GM12878 (cell line): ENCODE results near the gene FBLN1.

Source experiments
- JUNB ChIP-seq: IDR thresholded peaks from 2 replicates; pipeline ENCODE4 v1.6.1; 2016; ENCODE audit warnings: antibody characterized with exemption, mild to moderate bottlenecking
- MEF2A ChIP-seq: IDR thresholded peaks from 2 replicates; pipeline ENCODE4 v1.6.1; 2011; ENCODE audit warnings: low read depth, mild to moderate bottlenecking, low read length, moderate library complexity; ENCODE audit not compliant: insufficient read depth
- MTA3 ChIP-seq: IDR thresholded peaks from 2 replicates; pipeline ENCODE4 v1.6.1; 2012; ENCODE audit warnings: low read length, inconsistent platforms, borderline replicate concordance
- MXI1 ChIP-seq: fragments of 150-350 bp; IDR thresholded peaks from 2 replicates; pipeline ENCODE4 v1.6.1; 2011; ENCODE audit warnings: low read depth, mild to moderate bottlenecking, inconsistent platforms, low read length, improper control_type of control experiment
- PAX8 ChIP-seq: fragments of 450-650 bp; IDR thresholded peaks from 2 replicates; pipeline ENCODE4 v1.6.1; 2017; ENCODE audit warnings: mild to moderate bottlenecking, moderate library complexity
- RAD21 ChIP-seq: IDR thresholded peaks from 2 replicates; pipeline ENCODE4 v1.6.1; 2011; ENCODE audit warnings: mild to moderate bottlenecking, low read depth, low read length, moderate library complexity; ENCODE audit not compliant: insufficient read depth
- RFX5 ChIP-seq: IDR thresholded peaks from 2 replicates; pipeline ENCODE4 v1.6.1; 2011; ENCODE audit warnings: low read depth, low read length, improper control_type of control experiment
- SP1 ChIP-seq: IDR thresholded peaks from one replicate; pipeline ENCODE4 v1.6.1; 2011; ENCODE audit warnings: low read depth, low read length
- TF ChIP-seq, protein P1 (sequence below): IDR thresholded peaks from 2 replicates; pipeline ENCODE4 v1.6.1; 2012; ENCODE audit warnings: low read depth, low read length, improper control_type of control experiment
- TF ChIP-seq, protein P2 (sequence below): IDR thresholded peaks from 2 replicates; pipeline ENCODE4 v1.6.1; 2012; ENCODE audit warnings: low read depth, low read length, improper control_type of control experiment
- TF ChIP-seq, protein P3 (sequence below), 3 experiments: IDR thresholded peaks in 2 of 3; conservative IDR thresholded peaks in 1 of 3; 2 replicates each; pipeline ENCODE4 v1.5.1; 2011; ENCODE audit warnings: low read depth in 3 of 3, low read length in 3 of 3, mild to moderate bottlenecking in 3 of 3, control low read depth in 2 of 3, moderate library complexity in 2 of 3, inconsistent platforms in 1 of 3, mixed read lengths in 1 of 3; ENCODE audit not compliant: control insufficient read depth in 2 of 3, insufficient read depth in 1 of 3; ENCODE audit errors: extremely low read depth in 1 of 3

DNA sequence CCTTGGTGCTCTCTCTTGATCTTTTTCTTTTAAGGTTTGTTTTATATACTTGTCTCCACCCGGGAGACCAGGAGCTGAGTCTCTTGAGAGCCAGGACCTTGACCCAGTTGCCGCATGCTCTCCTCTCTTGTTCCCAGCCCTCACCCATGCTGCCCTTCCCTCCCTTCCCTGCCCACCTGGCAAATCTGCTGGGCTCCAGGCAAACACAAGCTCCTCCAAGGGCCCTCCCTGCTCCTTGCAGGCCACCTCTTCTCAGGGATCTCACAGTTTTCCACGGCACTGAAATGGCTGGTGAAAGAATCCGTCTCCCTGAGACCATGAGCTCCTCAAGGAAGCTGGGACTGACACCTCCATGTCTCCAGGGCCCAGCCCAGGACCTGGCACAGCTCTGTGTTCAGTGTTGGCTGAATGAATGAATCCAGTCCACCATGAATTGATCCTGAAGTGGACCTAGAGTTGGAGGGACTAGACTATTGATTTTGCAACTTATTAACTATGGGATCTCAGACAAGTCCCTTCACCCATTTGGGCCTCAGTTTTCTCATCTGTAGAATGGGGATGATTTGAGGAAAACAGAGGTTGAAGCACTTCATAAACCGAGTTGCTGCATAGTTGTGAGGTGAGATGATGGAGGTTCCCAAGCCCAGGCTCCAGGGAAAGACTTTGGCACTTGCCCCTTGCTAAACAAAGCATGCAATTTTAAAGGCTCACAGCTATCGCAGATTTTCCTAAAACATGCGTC is 25.1 kb upstream of the FBLN1 start:
- TF ChIP-seq SP1 (no peak), MEF2A (no peak), PAX8 (no peak), MTA3 (no peak), JUNB (no peak), RAD21 (no peak), MXI1 (no peak), RFX5 (no peak)
- TF ChIP-seq, protein P1, sequence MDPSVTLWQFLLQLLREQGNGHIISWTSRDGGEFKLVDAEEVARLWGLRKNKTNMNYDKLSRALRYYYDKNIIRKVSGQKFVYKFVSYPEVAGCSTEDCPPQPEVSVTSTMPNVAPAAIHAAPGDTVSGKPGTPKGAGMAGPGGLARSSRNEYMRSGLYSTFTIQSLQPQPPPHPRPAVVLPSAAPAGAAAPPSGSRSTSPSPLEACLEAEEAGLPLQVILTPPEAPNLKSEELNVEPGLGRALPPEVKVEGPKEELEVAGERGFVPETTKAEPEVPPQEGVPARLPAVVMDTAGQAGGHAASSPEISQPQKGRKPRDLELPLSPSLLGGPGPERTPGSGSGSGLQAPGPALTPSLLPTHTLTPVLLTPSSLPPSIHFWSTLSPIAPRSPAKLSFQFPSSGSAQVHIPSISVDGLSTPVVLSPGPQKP = no peak
- TF ChIP-seq, protein P2, sequence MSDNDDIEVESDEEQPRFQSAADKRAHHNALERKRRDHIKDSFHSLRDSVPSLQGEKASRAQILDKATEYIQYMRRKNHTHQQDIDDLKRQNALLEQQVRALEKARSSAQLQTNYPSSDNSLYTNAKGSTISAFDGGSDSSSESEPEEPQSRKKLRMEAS = no peak
- TF ChIP-seq, protein P3, sequence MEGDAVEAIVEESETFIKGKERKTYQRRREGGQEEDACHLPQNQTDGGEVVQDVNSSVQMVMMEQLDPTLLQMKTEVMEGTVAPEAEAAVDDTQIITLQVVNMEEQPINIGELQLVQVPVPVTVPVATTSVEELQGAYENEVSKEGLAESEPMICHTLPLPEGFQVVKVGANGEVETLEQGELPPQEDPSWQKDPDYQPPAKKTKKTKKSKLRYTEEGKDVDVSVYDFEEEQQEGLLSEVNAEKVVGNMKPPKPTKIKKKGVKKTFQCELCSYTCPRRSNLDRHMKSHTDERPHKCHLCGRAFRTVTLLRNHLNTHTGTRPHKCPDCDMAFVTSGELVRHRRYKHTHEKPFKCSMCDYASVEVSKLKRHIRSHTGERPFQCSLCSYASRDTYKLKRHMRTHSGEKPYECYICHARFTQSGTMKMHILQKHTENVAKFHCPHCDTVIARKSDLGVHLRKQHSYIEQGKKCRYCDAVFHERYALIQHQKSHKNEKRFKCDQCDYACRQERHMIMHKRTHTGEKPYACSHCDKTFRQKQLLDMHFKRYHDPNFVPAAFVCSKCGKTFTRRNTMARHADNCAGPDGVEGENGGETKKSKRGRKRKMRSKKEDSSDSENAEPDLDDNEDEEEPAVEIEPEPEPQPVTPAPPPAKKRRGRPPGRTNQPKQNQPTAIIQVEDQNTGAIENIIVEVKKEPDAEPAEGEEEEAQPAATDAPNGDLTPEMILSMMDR (IDR thresholded peaks at IDR 0.05 in 2 of 3, conservative IDR thresholded peaks at IDR 0.05 in 1 of 3; ENCODE audit: control insufficient read depth in 2 of 3, extremely low read depth in 1 of 3, insufficient read depth in 1 of 3, low read depth in 3 of 3, low read length in 3 of 3) = no peak
